ENCODE results near the gene GRB10. TPM values are rescaled to one million over a fixed set of nuclear protein-coding genes. Genes with fewer than 3 reads are reported as not detected.

GRB10 gene
- total RNA-seq, 1 donor from 2014 or later, result not detected

GRCh38 chr7:50783801-50784507 lies 1.3 kb upstream of the GRB10 start:
- H3K9me3 Mint-ChIP-seq, result peaks cover 11% of the 10 kb centered on the region

GRCh38 chr7:50783303-50783702 lies 607 bp upstream of the GRB10 start:
- Mint-ChIP-seq H3K4me1 (peaks cover 5% of the 10 kb centered on the region), H3K36me3 (ENCODE audit: low read depth) (no peaks in the 10 kb centered on the region), H3K27me3 (peaks cover 31% of the 10 kb centered on the region), H3K9me3 (peaks cover 7% of the 10 kb centered on the region), H3K4me3 (peak overlapping the region; percentile 33), H3K27ac (no peak overlapping the region)
- CTCF ChIA-PET, result no interaction called here
- TF ChIP-seq CTCF (IDR thresholded peaks at IDR 0.05), result no peak
- no peak for ATAC-seq (ENCODE audit: low read depth)
- intact Hi-C loops (cut with micrococcal nuclease), result no loop called here
- POLR2A ChIA-PET, result no interaction called here
- DNase-seq, result no peak

More at GRCh38 chr7:50783801-50784507, 1.3 kb upstream of the GRB10 start:
- no peak for ATAC-seq (ENCODE audit: low read depth)
- Mint-ChIP-seq H3K27me3 (peaks cover 33% of the 10 kb centered on the region), H3K4me3 (no peak overlapping the region), H3K4me1 (peaks cover 5% of the 10 kb centered on the region), H3K36me3 (ENCODE audit: low read depth) (no peaks in the 10 kb centered on the region), H3K27ac (no peak overlapping the region)
- POLR2A ChIA-PET, result no interaction called here
- TF ChIP-seq CTCF (IDR thresholded peaks at IDR 0.05), result no peak
- intact Hi-C loops (cut with micrococcal nuclease), result no loop called here
- DNase-seq, result no peak
- CTCF ChIA-PET, result no interaction called here

- Mint-ChIP-seq H3K4me1 (peaks cover 5% of the 10 kb centered on the region), H3K27me3 (peaks cover 36% of the 10 kb centered on the region), H3K9me3 (no peaks in the 10 kb centered on the region), H3K4me3 (no peak overlapping the region), H3K36me3 (ENCODE audit: low read depth) (no peaks in the 10 kb centered on the region), H3K27ac (no peak overlapping the region)
- POLR2A ChIA-PET, result no interaction called here
- DNase-seq, result no peak
- no peak for ATAC-seq (ENCODE audit: low read depth)
- TF ChIP-seq CTCF (IDR thresholded peaks at IDR 0.05), result no peak
- CTCF ChIA-PET, result no interaction called here
- intact Hi-C loops (cut with micrococcal nuclease), result no loop called here
These were observed 1.1 kb downstream of the GRB10 start for GRCh38 chr7:50781381-50782293.

- peaks cover 5% of the 10 kb centered on the region for H3K4me1 Mint-ChIP-seq
- ATAC-seq (ENCODE audit: low read depth) (no peak), DNase-seq (no peak)
- no peak for TF ChIP-seq CTCF (IDR thresholded peaks at IDR 0.05)
- ChIA-PET CTCF (no interaction called here), POLR2A (no interaction called here)
- no peak overlapping the region for H3K27ac Mint-ChIP-seq
- no peak overlapping the region for H3K4me3 Mint-ChIP-seq
- H3K36me3 Mint-ChIP-seq (ENCODE audit: low read depth), result no peaks in the 10 kb centered on the region
- H3K27me3 Mint-ChIP-seq, result peaks cover 36% of the 10 kb centered on the region
- H3K9me3 Mint-ChIP-seq, result no peaks in the 10 kb centered on the region
- intact Hi-C loops (cut with micrococcal nuclease), result no loop called here
These were observed 2.3 kb downstream of the GRB10 start for GRCh38 chr7:50780436-50780835.

- ChIA-PET POLR2A (no interaction called here), CTCF (no interaction called here)
- Mint-ChIP-seq H3K27me3 (peaks cover 33% of the 10 kb centered on the region), H3K4me3 (no peak overlapping the region), H3K9me3 (no peaks in the 10 kb centered on the region), H3K36me3 (ENCODE audit: low read depth) (no peaks in the 10 kb centered on the region), H3K4me1 (peaks cover 5% of the 10 kb centered on the region), H3K27ac (no peak overlapping the region)
- DNase-seq (no peak), ATAC-seq (ENCODE audit: low read depth) (no peak)
- no peak for TF ChIP-seq CTCF (IDR thresholded peaks at IDR 0.05)
- intact Hi-C loops (cut with micrococcal nuclease), result no loop called here
These were observed 3.3 kb downstream of the GRB10 start for GRCh38 chr7:50779427-50779826.

Data from activated B cell treated with CpG ODN at 0.5 μM for 24 hours (primary cell).